AG04450 (cell line): ENCODE measurements around the gene DHRS12. TPM values are rescaled to one million over a fixed set of nuclear protein-coding genes. Genes with fewer than 3 reads are reported as not detected.

Experiments used
- CTCF ChIA-PET: fragments of 300-600, 350-600 bp; formaldehyde crosslinking; extraction: SDS; loops from one replicate; lab custom pipeline; 2022; ENCODE audit warnings: antibody characterized with exemption, inconsistent platforms; lab: Charles Lee
- POLR2A ChIA-PET: fragments of 350-600 bp; formaldehyde crosslinking; extraction: SDS; loops from one replicate; lab custom pipeline; 2021; ENCODE audit warnings: antibody characterized with exemption, inconsistent platforms; lab: Yijun Ruan, JAX
- DNase-seq: peaks from one replicate; pipeline ENCODE4 v3.0.0-alpha.2; 2011; ENCODE audit warnings: low read depth, low spot score
- H3K27ac ChIP-seq: one replicate; pipeline ENCODE4 v1.5.1; 2012; ENCODE audit warnings: low read depth, low read length, control low read depth
- H3K27me3 ChIP-seq: one replicate; pipeline ENCODE4 v1.6.0; 2012; ENCODE audit warnings: low read length; ENCODE audit not compliant: control insufficient read depth, insufficient read depth
- H3K4me3 ChIP-seq: 2 replicates; pipeline ENCODE4 v1.5.1; 2011; ENCODE audit warnings: mild to moderate bottlenecking, low read depth, low read length, control low read depth
- H3K9me3 ChIP-seq: 2 replicates; pipeline ENCODE4 v1.5.1; 2012; ENCODE audit warnings: low read length; ENCODE audit not compliant: control insufficient read depth, insufficient read depth
- CTCF ChIP-seq: IDR thresholded peaks from 2 replicates; pipeline ENCODE4 v1.5.1; 2011; ENCODE audit warnings: low read depth, low read length, control low read depth, inconsistent platforms
- polyA plus RNA-seq: library from polyadenylated mRNA; depleted of rRNA; stranded (reverse); fragments of >200 nt; gene quantifications from 2 replicates; pipeline ENCODE4 v1.2.3, GENCODE V29; 2011

The DHRS12 gene
- polyA plus RNA-seq, 1 experiment = 3.7 TPM

GRCh38 chr13:51783428-51784094 lies 20.4 kb downstream of the DHRS12 start:
- no peak for TF ChIP-seq CTCF
- Histone ChIP-seq H3K27me3 (peaks cover under 1% of the 10 kb centered on the region), H3K27ac (no peak overlapping the region), H3K4me3 (no peak overlapping the region), H3K9me3 (no peaks in the 10 kb centered on the region)
- CTCF ChIA-PET = no interaction called here
- DNase-seq = no peak
- POLR2A ChIA-PET = no interaction called here

- ChIA-PET CTCF (no interaction called here), POLR2A (no interaction called here)
- no peak for TF ChIP-seq CTCF
- H3K27ac ChIP-seq = no peak overlapping the region
- no peaks in the 10 kb centered on the region for H3K9me3 ChIP-seq
- peaks cover 2% of the 10 kb centered on the region for H3K27me3 ChIP-seq
- DNase-seq = no peak
- H3K4me3 ChIP-seq = no peak overlapping the region
These were observed 21.8 kb downstream of the DHRS12 start for GRCh38 chr13:51782026-51782710.

GRCh38 chr13:51781246-51782022 lies 22.5 kb downstream of the DHRS12 start:
- ChIA-PET POLR2A (interaction anchor here (2.0 kb wide), 1 partner anchor 328 kb away, joined by 6 read pairs; the partner anchor contains the start of gene INTS6), CTCF (interaction anchor here (0.7 to 1.3 kb wide), 2 partner anchors 346 to 347 kb away, joined by 3 to 7 read pairs; no protein-coding TSS in a partner anchor)
- no peak overlapping the region for H3K4me3 ChIP-seq
- peak; percentile 39; the same call in 1 of the 2 replicates for TF ChIP-seq CTCF
- no peaks in the 10 kb centered on the region for H3K9me3 ChIP-seq
- H3K27me3 ChIP-seq = peaks cover 2% of the 10 kb centered on the region
- H3K27ac ChIP-seq = no peak overlapping the region
- DNase-seq = no peak

GRCh38 chr13:51780099-51780498 lies 23.9 kb downstream of the DHRS12 start:
- CTCF ChIA-PET = interaction anchor here (1.3 kb wide), 1 partner anchor 345 kb away, joined by 7 read pairs; no protein-coding TSS in a partner anchor
- H3K27ac ChIP-seq = no peak overlapping the region
- DNase-seq = no peak
- H3K27me3 ChIP-seq = peaks cover 2% of the 10 kb centered on the region
- no peak for TF ChIP-seq CTCF
- POLR2A ChIA-PET = interaction anchor here (2.0 kb wide), 1 partner anchor 327 kb away, joined by 6 read pairs; the partner anchor contains the start of gene INTS6
- no peak overlapping the region for H3K4me3 ChIP-seq
- no peaks in the 10 kb centered on the region for H3K9me3 ChIP-seq
